GM23248 (cell line): ENCODE results near the gene MED10. TPM values are rescaled to one million over a fixed set of nuclear protein-coding genes. Genes with fewer than 3 reads are reported as not detected.

Experiments used
- DNase-seq: peaks from one replicate; pipeline ENCODE4 v3.0.0-alpha.2; 2015
- H2AFZ ChIP-seq: fragments of 200-600 bp; sonication (generic); 2 replicates; pipeline ENCODE4 v1.6.1; 2016; ENCODE audit warnings: antibody characterized with exemption
- H3F3A ChIP-seq: fragments of 200-600 bp; sonication (generic); 2 replicates; pipeline ENCODE4 v1.6.1; 2016; ENCODE audit warnings: mild to moderate bottlenecking, antibody characterized with exemption, mixed run types; ENCODE audit not compliant: insufficient read depth
- H3K27ac ChIP-seq: fragments of 200-600 bp; sonication (generic); 2 replicates; pipeline ENCODE4 v1.5.1; 2016; ENCODE audit warnings: mild to moderate bottlenecking
- H3K27me3 ChIP-seq: fragments of 200-600 bp; sonication (generic); replicated peaks from 2 replicates; pipeline ENCODE4 v1.6.1; 2016; ENCODE audit warnings: mild to moderate bottlenecking; ENCODE audit not compliant: insufficient read depth
- H3K36me3 ChIP-seq: fragments of 200-600 bp; sonication (generic); 2 replicates; pipeline ENCODE4 v1.6.1; 2016; ENCODE audit warnings: low read depth, mild to moderate bottlenecking
- H3K4me1 ChIP-seq: fragments of 200-600 bp; sonication (generic); 2 replicates; pipeline ENCODE4 v1.6.1; 2016; ENCODE audit warnings: mild to moderate bottlenecking; ENCODE audit not compliant: insufficient read depth
- H3K4me2 ChIP-seq: fragments of 200-600 bp; sonication (generic); one replicate; pipeline ENCODE4 v1.6.1; 2016; ENCODE audit warnings: mild to moderate bottlenecking; ENCODE audit not compliant: unreplicated experiment
- H3K4me3 ChIP-seq: fragments of 200-600 bp; sonication (generic); 2 replicates; pipeline ENCODE4 v1.5.1; 2016; ENCODE audit warnings: mild to moderate bottlenecking
- H3K79me2 ChIP-seq: fragments of 200-600 bp; sonication (generic); 2 replicates; pipeline ENCODE4 v1.6.1; 2016; ENCODE audit warnings: mild to moderate bottlenecking; ENCODE audit not compliant: insufficient read depth
- H3K9ac ChIP-seq: fragments of 200-600 bp; sonication (generic); 2 replicates; pipeline ENCODE4 v1.6.1; 2016; ENCODE audit warnings: mild to moderate bottlenecking
- H3K9me2 ChIP-seq: fragments of 200-600 bp; sonication (generic); 2 replicates; pipeline ENCODE4 v1.6.1; 2016; ENCODE audit warnings: mixed run types, mild to moderate bottlenecking, moderate library complexity; ENCODE audit not compliant: insufficient read depth
- H3K9me3 ChIP-seq: fragments of 200-600 bp; sonication (generic); one replicate; pipeline ENCODE4 v1.6.1; 2017; ENCODE audit warnings: low read depth
- H4K20me1 ChIP-seq: fragments of 200-600 bp; sonication (generic); 2 replicates; pipeline ENCODE4 v1.6.0; 2016; ENCODE audit not compliant: insufficient read depth
- EZH2 ChIP-seq: fragments of 200-600 bp; sonication (generic); IDR thresholded peaks from 2 replicates; pipeline ENCODE4 v1.6.1; 2018; ENCODE audit warnings: antibody characterized with exemption, mild to moderate bottlenecking; ENCODE audit not compliant: insufficient read depth, poor library complexity, severe bottlenecking
- EZH2phosphoT487 ChIP-seq: fragments of 200-600 bp; sonication (generic); IDR thresholded peaks from 2 replicates; pipeline ENCODE4 v1.6.1; 2018; ENCODE audit warnings: antibody characterized with exemption, moderate library complexity, mild to moderate bottlenecking, low read depth; ENCODE audit not compliant: insufficient read depth
- WGBS, 2 experiments: methylation state at CpG; one replicate each; pipeline ENCODE4 v1.1.6; 2015 to 2017; ENCODE audit warnings: low lambda C conversion rate in 2 of 2, low coverage in 1 of 2; ENCODE audit errors: missing lambda C conversion rate in 2 of 2; 5-methylcytosine and 5-hydroxymethylcytosine counted together
- in situ Hi-C: fragments of 300-500 bp; cut with MboI; formaldehyde crosslinking; loops from 2 replicates; pipeline ENCODE4 v1.15.0; 2020
- polyA plus RNA-seq: library from polyadenylated mRNA; unstranded; fragments of >200 nt; fragmentation: Nextera tagmentation; extraction: Ambion mirVana; gene quantifications from 2 replicates; pipeline ENCODE4 v1.2.1, GENCODE V29; 2016
- total RNA-seq: library from RNA; depleted of rRNA; stranded (reverse); fragments of >200 nt; shearing (Covaris generic); gene quantifications from 2 replicates; pipeline ENCODE4 v1.2.3, GENCODE V29; 2014

Gene MED10
- total and polyA plus RNA-seq, 2 experiments from 2014 or later: 27.2 to 117 TPM

- no peaks in the 10 kb centered on the region for H3K4me1 ChIP-seq
- no peaks in the 10 kb centered on the region for H3K27me3 ChIP-seq
- no peak for DNase-seq
- H3K4me2 ChIP-seq: no peak overlapping the region
- no peaks in the 10 kb centered on the region for H3F3A ChIP-seq
- no peak overlapping the region for H3K4me3 ChIP-seq
- no peak overlapping the region for H2AFZ ChIP-seq
- 64 to 80% methylated on average over 14 to 19 of the region's 19 CpGs for WGBS, 2 experiments
- no peaks in the 10 kb centered on the region for H3K9me3 ChIP-seq
- H3K79me2 ChIP-seq: no peaks in the 10 kb centered on the region
- no peaks in the 10 kb centered on the region for H4K20me1 ChIP-seq
- H3K36me3 ChIP-seq: no peaks in the 10 kb centered on the region
- H3K9me2 ChIP-seq: no peaks in the 10 kb centered on the region
- no peak overlapping the region for H3K9ac ChIP-seq
- TF ChIP-seq EZH2: no peak
- TF ChIP-seq EZH2phosphoT487: no peak
- in situ Hi-C loops: no loop called here
- H3K27ac ChIP-seq: no peak overlapping the region
These were observed 30.7 kb downstream of the MED10 start for GRCh38 chr5:6347673-6348072.

DNA sequence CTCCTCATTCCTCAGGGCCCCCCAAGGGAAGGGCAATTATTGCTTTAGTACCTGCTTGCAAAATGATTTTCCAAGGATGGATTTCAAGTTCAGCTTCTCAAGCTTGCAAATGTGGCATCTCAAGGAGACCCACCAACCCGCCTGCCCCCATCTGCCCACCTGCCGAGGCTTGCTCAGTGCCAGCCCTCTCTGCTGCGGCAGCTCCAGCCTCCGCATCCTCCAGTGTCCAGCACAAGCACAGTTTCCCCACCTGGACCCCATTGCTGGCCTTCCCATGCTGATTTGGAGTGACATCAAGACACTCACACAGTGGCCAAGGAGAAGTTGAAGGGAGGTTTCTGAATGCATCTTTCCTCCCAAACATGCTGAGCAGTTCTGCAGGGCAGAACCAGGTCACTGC lies 31.2 kb downstream of the MED10 start:
- no peak overlapping the region for H2AFZ ChIP-seq
- in situ Hi-C loops: no loop called here
- WGBS, 2 experiments: 45 to 47% methylated on average over 4 of the region's 4 CpGs
- H4K20me1 ChIP-seq: no peaks in the 10 kb centered on the region
- no peaks in the 10 kb centered on the region for H3F3A ChIP-seq
- DNase-seq: no peak
- no peaks in the 10 kb centered on the region for H3K36me3 ChIP-seq
- H3K27ac ChIP-seq: no peak overlapping the region
- no peaks in the 10 kb centered on the region for H3K4me1 ChIP-seq
- no peak overlapping the region for H3K4me3 ChIP-seq
- no peaks in the 10 kb centered on the region for H3K79me2 ChIP-seq
- no peak overlapping the region for H3K4me2 ChIP-seq
- TF ChIP-seq EZH2: no peak
- TF ChIP-seq EZH2phosphoT487: no peak
- H3K9ac ChIP-seq: no peak overlapping the region
- H3K9me3 ChIP-seq: no peaks in the 10 kb centered on the region
- no peaks in the 10 kb centered on the region for H3K27me3 ChIP-seq
- H3K9me2 ChIP-seq: no peaks in the 10 kb centered on the region

DNA sequence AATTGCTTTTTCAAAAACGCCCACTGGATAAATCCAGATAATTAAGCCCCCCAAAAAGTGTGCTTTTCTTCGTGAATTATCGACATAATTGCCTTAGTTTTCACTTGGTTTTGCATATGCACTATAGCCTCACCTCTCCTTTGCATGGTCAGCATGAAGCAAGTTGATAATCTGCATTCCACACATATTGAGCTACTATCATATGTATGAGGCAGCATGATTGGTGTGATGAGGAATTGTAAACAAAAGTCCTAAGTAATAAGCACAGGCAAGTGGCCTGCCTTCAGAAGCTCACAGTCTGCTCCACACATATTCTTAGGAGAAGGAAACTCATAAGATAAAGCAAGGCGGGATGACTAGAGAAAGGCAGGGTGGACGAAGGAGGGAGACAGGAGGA lies 33.8 kb downstream of the MED10 start:
- H3K36me3 ChIP-seq: no peaks in the 10 kb centered on the region
- H2AFZ ChIP-seq: no peak overlapping the region
- no peak overlapping the region for H3K4me3 ChIP-seq
- H3K79me2 ChIP-seq: no peaks in the 10 kb centered on the region
- no peaks in the 10 kb centered on the region for H3K9me3 ChIP-seq
- in situ Hi-C loops: no loop called here
- no peaks in the 10 kb centered on the region for H3K4me1 ChIP-seq
- no peak overlapping the region for H3K27ac ChIP-seq
- no peak for TF ChIP-seq EZH2phosphoT487
- no peak for TF ChIP-seq EZH2
- H3K9me2 ChIP-seq: no peaks in the 10 kb centered on the region
- WGBS, 2 experiments: 26 to 40% methylated on average over 5 of the region's 5 CpGs
- no peaks in the 10 kb centered on the region for H4K20me1 ChIP-seq
- DNase-seq: no peak
- no peak overlapping the region for H3K4me2 ChIP-seq
- 0 out of 2 replicates have a peak, but pooled peaks cover 3% of the 10 kb centered on the region for H3K27me3 ChIP-seq
- H3F3A ChIP-seq: no peaks in the 10 kb centered on the region
- no peak overlapping the region for H3K9ac ChIP-seq

DNA sequence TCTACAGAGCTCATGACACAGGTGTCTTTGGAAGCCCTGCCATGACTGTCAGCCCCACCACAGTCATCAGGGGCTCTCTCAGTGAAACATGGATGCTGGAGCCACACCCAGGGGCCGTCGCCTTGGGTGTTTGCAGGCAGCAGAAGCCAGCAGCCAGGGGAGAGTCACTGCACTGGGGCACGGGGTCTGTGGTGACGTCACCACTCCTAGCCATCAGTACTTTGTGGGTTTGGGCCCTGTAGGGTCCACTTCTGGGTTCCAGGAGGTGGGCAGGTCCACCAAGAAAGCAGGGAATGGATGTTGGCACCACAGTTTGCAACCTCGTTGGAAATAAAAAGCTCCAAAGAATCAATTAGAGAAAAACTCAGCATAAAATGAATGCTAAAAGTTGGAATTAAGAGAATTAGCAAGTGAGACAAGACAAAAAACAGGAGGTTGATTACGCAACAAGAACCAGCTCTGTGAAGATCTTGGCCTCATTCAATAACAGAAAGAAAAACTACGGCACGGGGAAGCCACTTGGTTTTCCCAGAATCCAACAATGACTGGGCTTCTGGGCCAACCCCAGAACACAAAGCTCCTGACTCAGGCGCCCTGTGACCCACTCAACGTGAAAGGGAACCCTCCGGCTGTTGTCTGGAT lies 34.3 kb downstream of the MED10 start:
- in situ Hi-C loops: no loop called here
- no peak overlapping the region for H3K4me2 ChIP-seq
- no peak for DNase-seq
- H3K36me3 ChIP-seq: no peaks in the 10 kb centered on the region
- H3K27me3 ChIP-seq: 0 out of 2 replicates have a peak, but pooled peaks cover 3% of the 10 kb centered on the region
- no peaks in the 10 kb centered on the region for H3K9me3 ChIP-seq
- H3K27ac ChIP-seq: no peak overlapping the region
- no peaks in the 10 kb centered on the region for H3K4me1 ChIP-seq
- no peaks in the 10 kb centered on the region for H3F3A ChIP-seq
- 32% methylated on average over 11 of the region's 11 CpGs for whole genome bisulfite sequencing, 2 experiments
- H3K9ac ChIP-seq: no peak overlapping the region
- no peaks in the 10 kb centered on the region for H3K9me2 ChIP-seq
- H3K79me2 ChIP-seq: no peaks in the 10 kb centered on the region
- no peak overlapping the region for H3K4me3 ChIP-seq
- H2AFZ ChIP-seq: no peak overlapping the region
- H4K20me1 ChIP-seq: no peaks in the 10 kb centered on the region
- TF ChIP-seq EZH2phosphoT487 (no peak), EZH2 (no peak)
